GM18520 (cell line): ENCODE measurements around the gene LAMA4.
A peak's percentile ranks its signal among the peaks of the same experiment; 100 is the strongest.

Experiments used
- ATAC-seq: cut with Tn5 transposase; IDR thresholded peaks from one replicate; pipeline ENCODE4 v1.9.1; 2021; ENCODE audit not compliant: unreplicated experiment

The LAMA4 gene, protein sequence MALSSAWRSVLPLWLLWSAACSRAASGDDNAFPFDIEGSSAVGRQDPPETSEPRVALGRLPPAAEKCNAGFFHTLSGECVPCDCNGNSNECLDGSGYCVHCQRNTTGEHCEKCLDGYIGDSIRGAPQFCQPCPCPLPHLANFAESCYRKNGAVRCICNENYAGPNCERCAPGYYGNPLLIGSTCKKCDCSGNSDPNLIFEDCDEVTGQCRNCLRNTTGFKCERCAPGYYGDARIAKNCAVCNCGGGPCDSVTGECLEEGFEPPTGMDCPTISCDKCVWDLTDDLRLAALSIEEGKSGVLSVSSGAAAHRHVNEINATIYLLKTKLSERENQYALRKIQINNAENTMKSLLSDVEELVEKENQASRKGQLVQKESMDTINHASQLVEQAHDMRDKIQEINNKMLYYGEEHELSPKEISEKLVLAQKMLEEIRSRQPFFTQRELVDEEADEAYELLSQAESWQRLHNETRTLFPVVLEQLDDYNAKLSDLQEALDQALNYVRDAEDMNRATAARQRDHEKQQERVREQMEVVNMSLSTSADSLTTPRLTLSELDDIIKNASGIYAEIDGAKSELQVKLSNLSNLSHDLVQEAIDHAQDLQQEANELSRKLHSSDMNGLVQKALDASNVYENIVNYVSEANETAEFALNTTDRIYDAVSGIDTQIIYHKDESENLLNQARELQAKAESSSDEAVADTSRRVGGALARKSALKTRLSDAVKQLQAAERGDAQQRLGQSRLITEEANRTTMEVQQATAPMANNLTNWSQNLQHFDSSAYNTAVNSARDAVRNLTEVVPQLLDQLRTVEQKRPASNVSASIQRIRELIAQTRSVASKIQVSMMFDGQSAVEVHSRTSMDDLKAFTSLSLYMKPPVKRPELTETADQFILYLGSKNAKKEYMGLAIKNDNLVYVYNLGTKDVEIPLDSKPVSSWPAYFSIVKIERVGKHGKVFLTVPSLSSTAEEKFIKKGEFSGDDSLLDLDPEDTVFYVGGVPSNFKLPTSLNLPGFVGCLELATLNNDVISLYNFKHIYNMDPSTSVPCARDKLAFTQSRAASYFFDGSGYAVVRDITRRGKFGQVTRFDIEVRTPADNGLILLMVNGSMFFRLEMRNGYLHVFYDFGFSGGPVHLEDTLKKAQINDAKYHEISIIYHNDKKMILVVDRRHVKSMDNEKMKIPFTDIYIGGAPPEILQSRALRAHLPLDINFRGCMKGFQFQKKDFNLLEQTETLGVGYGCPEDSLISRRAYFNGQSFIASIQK (N-terminal part only)

GRCh38 chr6:112253841-112254816 lies at the start of gene LAMA4:
Gene LAMA4, minus strand, starts transcription at chr6:112254567. Its CDS starts 417 bp downstream, at chr6:112254150.
- ATAC-seq, result no peak

DNA sequence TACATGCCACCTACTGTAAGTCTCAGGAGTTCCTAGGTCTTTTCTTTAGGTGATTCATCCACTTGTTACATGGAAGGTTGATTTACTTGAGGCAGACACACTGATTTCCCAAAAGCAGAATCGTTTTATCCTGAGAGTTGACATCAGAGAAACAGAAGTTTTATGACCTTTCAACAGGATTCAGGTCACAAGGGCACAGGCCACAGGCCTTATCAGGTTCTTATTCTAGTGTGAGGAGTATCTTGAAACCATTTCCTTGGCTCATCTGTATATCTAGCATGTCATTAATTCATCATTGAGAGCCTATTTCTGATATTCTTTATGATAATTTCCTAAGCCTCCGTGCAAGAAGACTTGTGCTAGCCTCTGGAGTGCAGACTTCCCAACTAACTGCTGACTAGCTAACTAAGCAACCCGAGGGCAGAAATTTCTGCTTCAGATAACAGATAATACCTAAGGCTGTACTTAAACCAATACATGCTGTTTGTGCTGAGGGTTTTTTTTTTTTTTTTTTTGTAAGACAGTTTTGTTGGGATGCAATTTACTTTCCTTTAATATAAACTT lies 47.9 kb upstream of the LAMA4 start:
- ATAC-seq, result no peak

DNA sequence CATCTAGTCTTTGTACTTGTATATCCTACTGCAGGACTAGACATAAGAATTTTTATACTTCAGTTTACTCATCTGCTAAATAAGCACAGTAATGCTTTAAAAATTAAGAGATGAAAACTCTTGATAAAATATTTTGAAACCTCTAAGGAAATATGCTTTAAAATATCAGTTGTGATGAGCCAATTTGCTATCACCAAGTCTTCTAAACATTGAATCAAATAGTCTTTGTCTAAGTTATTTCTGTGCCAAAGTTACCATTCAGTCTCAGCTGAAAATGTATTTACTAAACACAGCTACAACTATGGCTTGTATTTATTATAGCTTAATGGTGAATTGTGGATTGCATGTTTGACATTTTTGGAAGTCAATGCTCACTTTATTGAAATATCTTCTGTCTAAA lies 46.5 kb upstream of the LAMA4 start:
- ATAC-seq, result no peak

GRCh38 chr6:112298816-112299281 lies 44.5 kb upstream of the LAMA4 start:
- ATAC-seq, result no peak

GRCh38 chr6:112298021-112298745 lies 43.8 kb upstream of the LAMA4 start:
- no peak for ATAC-seq

GRCh38 chr6:112296694-112297093 lies 42.3 kb upstream of the LAMA4 start:
- no peak for ATAC-seq

GRCh38 chr6:112296122-112296521 lies 41.8 kb upstream of the LAMA4 start:
- ATAC-seq, result no peak

DNA sequence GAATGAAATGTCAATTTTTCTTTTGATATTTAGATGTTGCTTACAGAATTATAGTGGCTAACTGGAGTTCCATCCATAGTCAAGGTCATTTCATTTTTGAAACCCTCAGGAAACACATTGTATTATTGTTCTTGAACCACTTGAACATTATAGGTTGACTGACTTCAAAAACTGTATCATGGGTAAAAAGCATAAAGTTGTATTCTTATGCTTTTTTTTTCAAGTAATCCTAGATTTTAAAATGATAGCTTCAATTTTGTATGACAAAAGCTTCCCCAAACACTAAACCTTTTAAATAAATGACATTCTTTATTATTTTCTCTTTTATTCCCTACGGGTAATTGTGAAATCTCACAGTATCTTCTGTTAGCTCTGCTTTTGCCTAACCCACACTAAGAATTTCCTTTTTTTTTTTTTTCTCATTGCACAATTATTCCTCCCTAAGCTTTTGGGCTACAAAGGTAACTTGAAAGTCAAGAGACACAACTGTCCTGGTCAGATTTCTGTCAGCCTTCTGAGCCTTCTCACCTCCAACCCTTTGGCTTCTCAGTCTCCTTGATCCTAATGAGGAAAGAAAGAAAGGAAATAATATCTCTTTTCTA lies 36.9 kb upstream of the LAMA4 start:
- no peak for ATAC-seq

DNA sequence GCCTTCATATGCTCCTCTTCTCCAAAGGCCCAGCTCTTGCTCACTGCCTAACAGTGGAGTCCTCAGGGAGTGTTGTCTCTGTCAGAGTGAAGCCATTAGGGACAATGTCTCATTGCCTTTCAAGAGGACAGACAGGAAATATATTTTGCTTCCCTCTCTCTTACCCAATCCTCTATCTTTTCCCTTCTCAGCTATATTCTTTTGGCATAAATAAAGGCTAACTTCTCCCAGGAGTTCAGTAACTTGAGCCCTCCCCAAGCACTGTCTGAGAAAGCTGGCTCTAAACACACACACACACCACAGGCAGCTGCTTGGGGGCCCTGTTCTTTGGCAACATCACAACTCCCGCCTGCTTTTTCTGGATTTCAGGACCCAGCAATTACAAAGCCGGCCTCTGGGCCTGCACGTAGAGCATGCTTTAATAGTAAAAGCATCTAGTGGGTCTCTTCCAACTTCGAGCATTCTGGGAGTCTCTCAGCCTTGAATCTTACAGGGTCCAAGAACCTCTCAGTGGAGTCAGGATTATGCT lies 34.7 kb upstream of the LAMA4 start:
- no peak for ATAC-seq

DNA sequence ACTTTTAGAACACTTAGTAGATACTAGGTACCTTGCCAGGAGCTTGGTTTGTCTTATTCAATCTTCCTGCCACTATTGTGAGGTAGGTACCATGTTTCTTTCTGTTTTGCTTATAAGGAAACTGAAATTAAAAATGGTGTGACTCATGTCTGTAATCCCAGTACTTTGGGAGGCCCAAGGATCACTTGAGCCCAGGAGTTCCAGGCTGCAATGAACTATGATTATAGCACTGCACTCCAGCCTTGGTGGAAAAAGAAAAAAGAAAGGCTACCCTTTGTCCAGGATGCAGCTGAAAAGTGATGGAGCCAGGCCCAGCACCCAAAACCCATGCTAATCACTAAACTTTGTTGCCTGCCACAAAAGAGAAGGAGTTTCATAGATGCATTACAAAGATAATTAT lies 34.1 kb upstream of the LAMA4 start:
- no peak for ATAC-seq

DNA sequence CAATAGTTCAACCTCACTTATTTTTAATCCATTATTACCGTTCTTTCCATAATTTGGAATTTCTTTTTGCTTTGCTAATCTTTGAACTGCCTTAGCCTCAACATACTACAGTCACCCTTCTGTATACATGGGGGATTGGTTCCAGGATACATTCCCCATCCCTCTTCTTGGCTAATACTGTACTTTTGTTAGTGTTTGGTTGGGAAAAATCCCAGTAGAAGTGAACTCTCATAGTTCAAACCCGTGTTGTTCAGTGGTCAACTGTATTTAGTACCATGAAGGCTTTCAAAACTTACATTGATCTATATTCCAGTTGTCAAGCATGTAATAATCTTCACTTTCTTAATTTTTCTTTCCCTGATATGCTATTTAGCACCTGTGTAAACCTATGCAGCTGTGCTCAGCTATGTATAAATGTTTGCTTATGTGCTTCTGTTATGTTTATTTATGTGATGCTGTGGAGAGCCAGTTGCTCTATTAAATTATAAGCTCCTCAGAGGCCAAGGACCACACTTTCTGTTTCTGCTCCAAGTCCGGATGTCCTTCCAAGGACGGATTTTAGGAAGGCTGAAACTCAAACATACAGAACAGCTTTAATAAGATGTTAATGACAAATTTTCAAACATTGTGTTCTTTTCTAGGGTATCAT lies 33.3 kb upstream of the LAMA4 start:
- no peak for ATAC-seq

DNA sequence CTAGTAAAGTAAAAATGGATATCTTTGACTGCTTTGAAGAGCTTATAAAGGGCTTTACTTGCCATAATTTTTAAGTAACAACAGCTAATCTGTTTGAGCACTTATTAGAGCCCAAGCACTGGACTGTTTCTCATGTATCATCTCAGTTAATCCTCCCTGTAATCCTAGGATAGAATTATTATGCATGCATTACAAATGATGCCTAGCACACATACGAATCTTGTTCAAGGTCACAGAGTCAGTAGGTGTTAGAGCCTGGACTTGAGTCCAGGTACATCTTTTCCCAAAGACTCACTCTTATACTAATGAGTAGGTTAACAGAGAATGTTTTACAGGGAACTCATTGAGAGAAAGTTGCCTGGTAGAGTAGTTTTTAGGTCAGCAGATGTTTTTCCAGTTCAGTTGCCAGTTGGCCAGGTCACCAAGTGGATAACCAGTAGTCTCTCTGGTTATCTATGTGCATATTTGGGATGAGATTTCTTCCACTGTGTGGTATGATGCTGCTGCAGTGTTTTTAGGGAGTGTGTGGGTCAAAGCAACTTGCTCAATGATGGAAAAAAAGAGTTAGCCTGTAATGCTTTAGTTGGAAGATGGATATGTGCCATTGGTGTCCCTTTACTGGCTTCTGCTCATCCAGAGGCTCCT lies 32.3 kb upstream of the LAMA4 start:
- ATAC-seq, result no peak

- peak; percentile 81 for ATAC-seq
Observed at GRCh38 chr6:112286010-112286409, 31.6 kb upstream of the LAMA4 start.

DNA sequence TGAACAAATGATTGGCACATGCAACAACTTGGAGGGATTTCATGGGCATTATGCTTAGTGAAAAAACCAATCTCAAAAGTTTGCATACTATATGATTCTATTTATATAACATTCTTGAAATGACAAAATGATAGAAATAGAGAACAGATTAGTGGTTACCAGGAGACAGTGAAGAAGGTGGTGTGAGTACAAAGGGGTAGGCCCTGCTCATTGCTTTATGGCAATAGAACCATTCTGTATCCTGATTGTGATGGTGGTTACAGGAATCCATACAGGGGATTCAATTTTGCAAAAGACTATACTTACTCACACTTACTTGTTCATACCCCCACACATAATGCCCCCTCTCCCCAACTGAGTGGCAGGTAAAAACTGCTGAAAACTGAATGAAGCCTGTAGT lies 30.2 kb upstream of the LAMA4 start:
- no peak for ATAC-seq

DNA sequence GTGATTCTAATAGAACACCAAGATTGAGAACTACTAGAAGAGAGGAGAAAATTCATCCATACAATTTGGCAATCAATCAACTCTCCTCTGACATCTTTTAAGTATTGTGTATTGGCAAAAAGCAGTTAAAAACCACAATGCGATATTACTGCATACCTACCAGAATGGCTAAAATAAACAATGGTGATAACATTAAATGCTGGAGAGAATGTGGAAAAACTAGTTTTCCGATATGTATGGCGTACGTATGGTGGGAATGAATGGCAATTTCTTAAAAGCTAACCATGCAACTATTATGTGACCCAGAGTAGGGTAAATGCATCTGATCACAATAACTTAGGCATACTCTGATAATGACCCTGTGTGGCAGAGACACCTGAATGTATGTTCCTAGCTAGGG lies 29.3 kb upstream of the LAMA4 start:
- no peak for ATAC-seq

DNA sequence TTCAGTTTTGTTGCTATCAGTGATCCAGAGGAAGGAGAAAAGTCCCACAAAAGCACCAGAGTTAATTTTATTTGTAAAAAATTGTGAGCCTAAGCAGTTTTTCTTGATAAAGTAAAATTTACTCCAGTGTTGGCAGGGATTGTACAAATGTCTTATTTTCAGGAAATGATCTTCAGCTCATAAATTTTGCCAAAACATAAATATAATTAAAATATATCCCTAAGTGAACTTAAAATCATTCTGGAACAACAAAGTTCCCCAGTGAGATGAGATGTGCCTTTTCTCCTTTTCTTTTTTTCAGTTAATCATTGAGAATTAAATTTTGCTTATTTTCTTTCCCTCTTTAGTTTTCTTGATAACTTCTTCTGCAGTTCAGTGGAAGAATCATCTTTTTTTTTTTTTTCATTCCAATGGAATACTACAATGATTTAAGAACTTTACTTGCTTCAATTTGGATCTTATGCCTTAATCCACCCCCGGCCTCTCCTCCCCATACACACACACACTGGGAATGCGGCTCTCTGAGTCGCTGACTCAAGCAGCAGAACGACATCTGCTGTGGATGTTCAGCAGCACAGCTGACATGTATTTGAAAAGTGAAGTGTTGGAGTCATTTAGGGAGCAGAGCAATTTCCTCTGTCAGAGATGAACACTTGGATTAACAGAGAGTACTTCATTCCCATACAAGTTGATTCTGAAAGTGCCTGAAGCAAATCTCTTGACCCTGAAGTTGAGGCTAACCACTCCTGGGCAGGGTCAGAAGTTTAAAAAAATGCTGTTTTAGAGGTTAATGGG lies 27.7 kb upstream of the LAMA4 start:
- ATAC-seq, result no peak
